CD4-positive, alpha-beta T cell (primary cell): ENCODE data around the gene GLB1L. TPM values are rescaled to one million over a fixed set of nuclear protein-coding genes. Genes with fewer than 3 reads are reported as not detected.

Source experiments
- ATAC-seq: fragments of 200-7000 bp; cut with Tn5 transposase; one replicate; pipeline ENCODE4 v1.10.0; 2022; ENCODE audit warnings: mild to moderate bottlenecking; ENCODE audit not compliant: poor library complexity
- CTCF ChIA-PET: fragments of 350-600 bp; sonication (Branson Sonifier 250); formaldehyde crosslinking; loops from one replicate; lab custom pipeline; 2021; ENCODE audit warnings: antibody characterized with exemption, inconsistent platforms; lab: Charles Lee
- POLR2A ChIA-PET: fragments of 350-600 bp; sonication (Branson Sonifier 250); formaldehyde crosslinking; loops from one replicate; lab custom pipeline; 2021; ENCODE audit warnings: antibody characterized with exemption, inconsistent platforms; lab: Charles Lee
- DNase-seq, 14 experiments: peaks; one replicate each; pipeline ENCODE4 v3.0.0-alpha.2; 2013 to 2020; ENCODE audit warnings: mixed read lengths in 2 of 14
- H3K27ac ChIP-seq, 2 donors: one replicate each; pipeline versions ENCODE4 v1.5.1 to v1.7.0; 2013; ENCODE audit warnings: low read length in 2 of 2, low read depth in 1 of 2, mild to moderate bottlenecking in 1 of 2
- H3K27me3 ChIP-seq, 2 experiments: 1 replicate in 1 of 2; 2 replicates in 1 of 2; pipeline versions ENCODE4 v1.6.1 to v1.7.0; 2013; ENCODE audit warnings: low read length in 2 of 2, control low read depth in 1 of 2, mild to moderate bottlenecking in 1 of 2, moderate library complexity in 1 of 2; ENCODE audit not compliant: insufficient read depth in 2 of 2, control insufficient read depth in 1 of 2
- H3K36me3 ChIP-seq: one replicate; pipeline ENCODE4 v1.6.1; 2013; ENCODE audit warnings: low read length, control low read depth; ENCODE audit not compliant: insufficient read depth
- H3K4me1 ChIP-seq: one replicate; pipeline ENCODE4 v1.6.1; 2013; ENCODE audit warnings: low read length, control low read depth; ENCODE audit not compliant: insufficient read depth
- H3K4me3 ChIP-seq: one replicate; pipeline ENCODE4 v1.5.1; 2013; ENCODE audit warnings: mild to moderate bottlenecking, low read length, moderate library complexity
- H3K9me3 ChIP-seq, 2 experiments: 1 replicate in 1 of 2; 2 replicates in 1 of 2; pipeline versions ENCODE4 v1.6.1 to v1.7.0; 2013; ENCODE audit warnings: low read length in 2 of 2, mild to moderate bottlenecking in 2 of 2, control low read depth in 1 of 2, moderate library complexity in 1 of 2; ENCODE audit not compliant: control insufficient read depth in 1 of 2, insufficient read depth in 1 of 2
- H3K27ac Mint-ChIP-seq: one replicate; pipeline ENCODE4 v1.8.0; 2020; ENCODE audit warnings: mixed read lengths
- H3K27me3 Mint-ChIP-seq: one replicate; pipeline ENCODE4 v1.8.0; 2021; ENCODE audit warnings: mixed read lengths
- H3K36me3 Mint-ChIP-seq: one replicate; pipeline ENCODE4 v1.8.0; 2021; ENCODE audit warnings: low read depth, mixed read lengths
- H3K4me1 Mint-ChIP-seq: one replicate; pipeline ENCODE4 v1.8.0; 2021; ENCODE audit warnings: low read depth, mixed read lengths
- H3K4me3 Mint-ChIP-seq: one replicate; pipeline ENCODE4 v1.8.0; 2020; ENCODE audit warnings: mild to moderate bottlenecking, mixed read lengths
- H3K9me3 Mint-ChIP-seq: one replicate; pipeline ENCODE4 v1.8.0; 2020; ENCODE audit warnings: mixed read lengths
- CTCF ChIP-seq: fragments of 200-600 bp; IDR thresholded peaks from one replicate; pipeline ENCODE4 v1.8.0; 2022; ENCODE audit warnings: antibody characterized with exemption, mild to moderate bottlenecking
- intact Hi-C, 2 experiments: fragments of 100-400 bp; cut with DNase I in 1 of 2; cut with micrococcal nuclease in 1 of 2; formaldehyde crosslinking; loops; one replicate each; pipeline versions ENCODE4 v1.15.1 to v1.9.0; 2023 to 2025; cut with DNase I, micrococcal nuclease
- total RNA-seq, 174 experiments: library from RNA in 2 of 174; stranded (reverse) in 2 of 174; gene quantifications; one replicate each; pipeline ENCODE4 v1.2.3 and lab custom pipeline; 2021 to 2026

Gene GLB1L
- total RNA-seq, 2 experiments from 2014 or later, result 2.4 to 3.0 TPM

DNA sequence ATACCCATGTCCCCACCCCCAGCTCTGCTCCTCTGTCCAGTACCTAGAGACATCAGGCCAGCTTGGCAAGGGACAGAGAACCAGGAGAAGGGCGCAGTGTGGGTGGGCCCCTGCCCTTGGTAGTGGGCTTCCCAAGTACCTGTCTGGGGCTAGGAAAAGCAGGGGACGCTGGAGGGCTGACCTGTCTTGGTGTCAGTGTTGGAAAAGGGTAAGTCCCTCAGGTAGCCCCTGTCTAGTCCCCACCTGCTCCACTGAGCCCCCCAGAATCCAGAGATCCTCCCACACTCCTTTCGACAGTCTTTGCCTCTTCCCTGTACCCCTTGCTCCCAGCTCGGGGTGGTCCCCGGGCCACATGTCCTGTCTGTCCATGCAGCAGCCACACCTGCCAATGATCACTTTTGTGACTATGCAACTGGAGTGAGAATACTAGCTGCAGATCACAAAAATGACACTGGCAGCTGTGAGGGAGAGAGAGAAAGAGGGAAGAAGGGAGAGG lies 48.5 kb upstream of the GLB1L start:
- Mint-ChIP-seq H3K27ac (no peak overlapping the region), H3K4me1 (peaks cover 30% of the 10 kb centered on the region), H3K36me3 (no peaks in the 10 kb centered on the region), H3K4me3 (peak overlapping the region; percentile 44), H3K27me3 (peaks cover 2% of the 10 kb centered on the region), H3K9me3 (no peaks in the 10 kb centered on the region)
- ATAC-seq (no peak), DNase-seq (peak in 1 of 14 experiments; percentile 16)
- POLR2A ChIA-PET, result interaction anchor here (1.3 to 3.3 kb wide), 5 partner anchors 15 to 117 kb away, joined by 6 to 55 read pairs (median 26); partner anchors contain the start of genes ANKZF1, ATG9A, CNPPD1 and DNAJB2
- Histone ChIP-seq H3K4me1 (peaks cover 30% of the 10 kb centered on the region), H3K27me3 (no peaks in the 10 kb centered on the region), H3K4me3 (no peak overlapping the region), H3K27ac (no peak overlapping the region), H3K36me3 (no peaks in the 10 kb centered on the region), H3K9me3 (no peaks in the 10 kb centered on the region)
- intact Hi-C loops, result loop anchor here in 1 of 2 experiments (2.0 to 10.0 kb wide), 3 partner anchors 41 to 251 kb away; partner anchors contain the start of genes ANKZF1, ATG9A, CHPF and TMEM198
- TF ChIP-seq CTCF, result no peak
- CTCF ChIA-PET, result interaction anchor here (1.4 to 2.6 kb wide), 3 partner anchors 13 to 396 kb away, joined by 4 to 190 read pairs (median 17); partner anchors contain the start of gene DNAJB2

DNA sequence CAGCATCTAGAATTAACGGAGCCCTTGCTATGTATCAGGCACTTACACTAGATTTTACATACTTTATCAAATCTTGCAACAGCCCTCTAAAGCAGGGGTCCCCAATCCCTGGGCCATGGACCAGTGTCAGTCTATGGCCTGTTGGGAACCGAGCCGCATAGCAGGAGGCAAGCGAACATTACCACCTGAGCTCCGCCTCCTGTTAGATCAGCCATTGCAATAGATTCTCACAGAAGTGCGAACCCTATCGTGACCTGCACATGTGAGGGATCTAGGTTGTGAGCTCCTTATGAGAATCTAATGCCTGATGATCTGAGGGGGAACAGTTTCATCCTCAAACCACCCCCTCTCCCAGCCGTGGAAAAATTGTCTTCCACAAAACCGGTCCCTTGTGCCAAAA lies 47.4 kb upstream of the GLB1L start:
- no peak overlapping the region for H3K4me3 Mint-ChIP-seq
- Histone ChIP-seq H3K36me3 (no peaks in the 10 kb centered on the region), H3K9me3 (no peaks in the 10 kb centered on the region), H3K4me3 (no peak overlapping the region), H3K4me1 (peaks cover 25% of the 10 kb centered on the region), H3K27ac (no peak overlapping the region), H3K27me3 (no peaks in the 10 kb centered on the region)
- ATAC-seq, result no peak
- H3K9me3 Mint-ChIP-seq, result no peaks in the 10 kb centered on the region
- H3K27me3 Mint-ChIP-seq, result no peaks in the 10 kb centered on the region
- H3K36me3 Mint-ChIP-seq, result no peaks in the 10 kb centered on the region
- peak in 1 of 14 experiments; percentile 2 for DNase-seq
- ChIA-PET CTCF (no interaction called here), POLR2A (interaction anchor here (1.0 to 1.3 kb wide), 2 partner anchors 38 to 63 kb away, joined by 3 to 6 read pairs; partner anchors contain the start of genes ANKZF1, ATG9A and TUBA4A)
- peaks cover 27% of the 10 kb centered on the region for H3K4me1 Mint-ChIP-seq
- TF ChIP-seq CTCF, result no peak
- intact Hi-C loops, result loop anchor here in 1 of 2 experiments (1.0 to 10.0 kb wide), 3 partner anchors 11 to 252 kb away; partner anchors contain the start of genes ANKZF1, ATG9A, CHPF and TMEM198
- no peak overlapping the region for H3K27ac Mint-ChIP-seq

- Mint-ChIP-seq H3K9me3 (no peaks in the 10 kb centered on the region), H3K4me3 (no peak overlapping the region), H3K27ac (no peak overlapping the region), H3K27me3 (no peaks in the 10 kb centered on the region), H3K4me1 (peaks cover 25% of the 10 kb centered on the region), H3K36me3 (no peaks in the 10 kb centered on the region)
- H3K9me3 ChIP-seq, result no peaks in the 10 kb centered on the region
- DNase-seq (no peak), ATAC-seq (no peak)
- CTCF ChIA-PET, result no interaction called here
- TF ChIP-seq CTCF, result no peak
- intact Hi-C loops, result loop anchor here in 1 of 2 experiments (1.0 to 10.0 kb wide), 3 partner anchors 11 to 253 kb away; partner anchors contain the start of genes ANKZF1, ATG9A, CHPF and TMEM198
- no peak overlapping the region for H3K4me3 ChIP-seq
- H3K4me1 ChIP-seq, result peaks cover 21% of the 10 kb centered on the region
- no peak overlapping the region for H3K27ac ChIP-seq
- POLR2A ChIA-PET, result interaction anchor here (1.0 kb wide), 1 partner anchor 38 kb away, joined by 3 read pairs; the partner anchor contains the start of gene TUBA4A
- no peaks in the 10 kb centered on the region for H3K27me3 ChIP-seq
- H3K36me3 ChIP-seq, result no peaks in the 10 kb centered on the region
Measured at GRCh38 chr2:219291910-219292490, 46.8 kb upstream of the GLB1L start.
